Neural cell (in vitro differentiated cells): ENCODE data around the gene SSTR4.

Experiments used
- CTCF ChIP-seq: fragments of 450-650 bp; IDR thresholded peaks from 2 replicates; pipeline ENCODE4 v1.5.1; 2014; ENCODE audit warnings: antibody characterized with exemption, mild to moderate bottlenecking, moderate library complexity; ENCODE audit not compliant: poor library complexity, severe bottlenecking
- TAF1 ChIP-seq: IDR thresholded peaks from 2 replicates; pipeline ENCODE4 v1.6.1; 2012; ENCODE audit warnings: low read depth

- TF ChIP-seq CTCF (no peak), TAF1 (no peak)
These were observed 50.4 kb downstream of the SSTR4 start for GRCh38 chr20:23085436-23086055.
